Hepatocyte (in vitro differentiated cells): Measurements from ENCODE around the gene RAB28. TPM values are rescaled to one million over a fixed set of nuclear protein-coding genes. Genes with fewer than 3 reads are reported as not detected.

Experiments used
- DNase-seq: peaks from one replicate; pipeline ENCODE4 v3.0.0-alpha.2; 2016; ENCODE audit warnings: low spot score
- H2AFZ ChIP-seq: fragments of 200-600 bp; sonication (generic); 2 replicates; pipeline ENCODE4 v1.6.0; 2016; ENCODE audit warnings: antibody characterized with exemption, mild to moderate bottlenecking
- H3K27ac ChIP-seq: fragments of 200-600 bp; sonication (generic); 2 replicates; pipeline ENCODE4 v1.5.1; 2016; ENCODE audit warnings: mild to moderate bottlenecking
- H3K27me3 ChIP-seq: fragments of 200-600 bp; sonication (generic); 2 replicates; pipeline ENCODE4 v1.6.1; 2016
- H3K36me3 ChIP-seq: fragments of 200-600 bp; sonication (generic); replicated peaks from 2 replicates; pipeline ENCODE4 v1.5.1; 2016; ENCODE audit warnings: low read depth; ENCODE audit not compliant: insufficient read depth
- H3K4me1 ChIP-seq: fragments of 200-600 bp; sonication (generic); 2 replicates; pipeline ENCODE4 v1.5.1; 2016; ENCODE audit warnings: mild to moderate bottlenecking, moderate library complexity; ENCODE audit not compliant: insufficient read depth
- H3K4me2 ChIP-seq: fragments of 200-600 bp; sonication (generic); 2 replicates; pipeline ENCODE4 v1.6.0; 2016
- H3K4me3 ChIP-seq: fragments of 200-600 bp; sonication (generic); 2 replicates; pipeline ENCODE4 v1.5.1; 2016; ENCODE audit warnings: mild to moderate bottlenecking
- H3K79me2 ChIP-seq: fragments of 200-600 bp; sonication (generic); 2 replicates; pipeline ENCODE4 v1.6.0; 2017; ENCODE audit warnings: mild to moderate bottlenecking
- H3K9me2 ChIP-seq: fragments of 200-600 bp; sonication (generic); replicated peaks from 2 replicates; pipeline ENCODE4 v1.6.0; 2017; ENCODE audit warnings: mild to moderate bottlenecking; ENCODE audit not compliant: insufficient read depth
- H3K9me3 ChIP-seq: fragments of 200-600 bp; sonication (generic); 2 replicates; pipeline ENCODE4 v1.5.1; 2016; ENCODE audit warnings: low read depth, mild to moderate bottlenecking
- H4K20me1 ChIP-seq: fragments of 200-600 bp; sonication (generic); 2 replicates; pipeline ENCODE4 v1.6.0; 2016; ENCODE audit warnings: mild to moderate bottlenecking; ENCODE audit not compliant: insufficient read depth, poor library complexity, severe bottlenecking
- EZH2 ChIP-seq: fragments of 200-600 bp; sonication (generic); IDR thresholded peaks from 2 replicates; pipeline ENCODE4 v1.6.1; 2016; ENCODE audit warnings: antibody characterized with exemption, mild to moderate bottlenecking, borderline replicate concordance
- EZH2phosphoT487 ChIP-seq: fragments of 200-600 bp; sonication (generic); IDR thresholded peaks from one replicate; pipeline ENCODE4 v1.6.1; 2018; ENCODE audit warnings: antibody characterized with exemption, mild to moderate bottlenecking, low read depth, moderate library complexity; ENCODE audit not compliant: unreplicated experiment, severe bottlenecking
- WGBS: methylation state at CpG from one replicate; pipeline ENCODE4 v1.1.6; 2016; ENCODE audit warnings: low lambda C conversion rate; ENCODE audit errors: missing lambda C conversion rate; 5-methylcytosine and 5-hydroxymethylcytosine counted together
- polyA plus RNA-seq: library from polyadenylated mRNA; unstranded; fragments of >200 nt; fragmentation: Nextera tagmentation; extraction: Ambion mirVana; gene quantifications from 2 replicates; pipeline ENCODE4 v1.2.1, GENCODE V29; 2016
- total RNA-seq: library from RNA; depleted of rRNA; stranded (reverse); fragments of >200 nt; gene quantifications from 2 replicates; pipeline ENCODE4 v1.2.3, GENCODE V29; 2014
- TF ChIP-seq, protein P1 (sequence below): fragments of 200-600 bp; sonication (generic); IDR thresholded peaks from 2 replicates; pipeline ENCODE4 v1.5.1; 2016; ENCODE audit warnings: antibody characterized with exemption, mild to moderate bottlenecking; ENCODE audit not compliant: poor library complexity

RAB28 gene
- total and polyA plus RNA-seq, 2 experiments from 2014 or later: 14.5 to 26.1 TPM

DNA sequence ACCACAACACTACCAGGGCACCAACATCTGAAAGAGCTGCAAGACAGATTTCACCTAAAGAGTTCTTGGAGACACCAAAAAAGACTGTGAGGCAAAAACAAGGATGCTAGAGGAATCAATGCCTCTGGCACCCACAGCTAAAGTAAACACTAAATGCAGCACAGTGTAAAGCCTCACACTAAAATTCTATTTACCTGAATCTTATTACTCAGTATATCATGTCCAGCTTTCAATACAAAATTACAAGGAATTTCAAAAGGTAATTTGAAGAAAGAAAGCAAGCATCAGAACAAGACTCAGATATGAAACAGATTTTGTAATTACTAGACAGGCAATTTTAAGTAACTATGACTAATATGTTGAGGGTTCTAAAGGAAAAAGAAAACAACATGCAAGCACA, 19.6 kb downstream of the RAB28 start:
- Histone ChIP-seq H3K4me2 (no peak overlapping the region), H3K4me1 (no peaks in the 10 kb centered on the region), H2AFZ (no peak overlapping the region), H3K9me3 (no peaks in the 10 kb centered on the region), H3K36me3 (no peaks in the 10 kb centered on the region), H3K27me3 (no peaks in the 10 kb centered on the region), H3K9me2 (no peaks in the 10 kb centered on the region), H3K4me3 (no peak overlapping the region), H3K79me2 (peaks cover 40% of the 10 kb centered on the region), H3K27ac (no peak overlapping the region), H4K20me1 (no peaks in the 10 kb centered on the region)
- DNase-seq: no peak
- TF ChIP-seq, protein P1, sequence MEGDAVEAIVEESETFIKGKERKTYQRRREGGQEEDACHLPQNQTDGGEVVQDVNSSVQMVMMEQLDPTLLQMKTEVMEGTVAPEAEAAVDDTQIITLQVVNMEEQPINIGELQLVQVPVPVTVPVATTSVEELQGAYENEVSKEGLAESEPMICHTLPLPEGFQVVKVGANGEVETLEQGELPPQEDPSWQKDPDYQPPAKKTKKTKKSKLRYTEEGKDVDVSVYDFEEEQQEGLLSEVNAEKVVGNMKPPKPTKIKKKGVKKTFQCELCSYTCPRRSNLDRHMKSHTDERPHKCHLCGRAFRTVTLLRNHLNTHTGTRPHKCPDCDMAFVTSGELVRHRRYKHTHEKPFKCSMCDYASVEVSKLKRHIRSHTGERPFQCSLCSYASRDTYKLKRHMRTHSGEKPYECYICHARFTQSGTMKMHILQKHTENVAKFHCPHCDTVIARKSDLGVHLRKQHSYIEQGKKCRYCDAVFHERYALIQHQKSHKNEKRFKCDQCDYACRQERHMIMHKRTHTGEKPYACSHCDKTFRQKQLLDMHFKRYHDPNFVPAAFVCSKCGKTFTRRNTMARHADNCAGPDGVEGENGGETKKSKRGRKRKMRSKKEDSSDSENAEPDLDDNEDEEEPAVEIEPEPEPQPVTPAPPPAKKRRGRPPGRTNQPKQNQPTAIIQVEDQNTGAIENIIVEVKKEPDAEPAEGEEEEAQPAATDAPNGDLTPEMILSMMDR: no peak
- TF ChIP-seq EZH2 (no peak), EZH2phosphoT487 (no peak)

DNA sequence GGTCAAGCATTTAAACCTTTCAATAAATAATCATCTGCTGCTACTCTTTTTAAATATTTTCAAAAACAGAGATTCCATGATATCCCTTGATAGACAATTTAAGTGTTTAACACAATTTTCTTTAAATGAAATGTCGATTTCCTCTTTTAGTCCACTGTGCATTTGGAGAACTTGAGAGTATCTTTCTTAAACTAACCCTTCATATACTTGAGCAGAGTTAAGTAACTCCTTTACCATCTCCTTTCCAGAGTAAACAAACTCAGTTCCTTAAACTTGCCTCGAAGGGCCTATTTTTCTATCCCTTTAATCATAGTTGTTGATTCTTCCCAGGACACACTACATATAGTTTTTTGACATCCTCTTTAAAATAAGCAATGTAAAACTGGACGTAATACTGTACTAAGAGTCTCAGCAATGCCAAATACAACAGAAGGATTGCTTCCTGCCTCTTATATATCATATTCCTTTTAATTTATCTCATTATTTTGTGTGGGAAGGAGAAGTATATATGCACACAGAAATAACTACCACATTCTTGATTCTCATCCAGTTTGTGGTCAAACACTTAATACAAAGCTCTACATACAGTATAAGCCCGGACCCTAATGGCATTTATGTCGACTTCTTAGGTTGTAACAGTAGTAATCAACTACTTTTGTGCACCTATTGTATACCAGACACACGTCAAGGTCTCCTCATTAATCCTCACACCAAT, 22.8 kb downstream of the RAB28 start:
- 78% methylated on average over 6 of the region's 6 CpGs for whole genome bisulfite sequencing
- Histone ChIP-seq H3K9me3 (no peaks in the 10 kb centered on the region), H4K20me1 (no peaks in the 10 kb centered on the region), H3K27me3 (no peaks in the 10 kb centered on the region), H3K36me3 (no peaks in the 10 kb centered on the region), H3K4me2 (no peak overlapping the region), H3K79me2 (peaks cover 27% of the 10 kb centered on the region), H3K9me2 (no peaks in the 10 kb centered on the region), H3K4me3 (no peak overlapping the region), H3K4me1 (no peaks in the 10 kb centered on the region), H2AFZ (no peak overlapping the region), H3K27ac (no peak overlapping the region)
- DNase-seq: no peak
- TF ChIP-seq, protein P1: no peak
- TF ChIP-seq EZH2phosphoT487 (no peak), EZH2 (no peak)

DNA sequence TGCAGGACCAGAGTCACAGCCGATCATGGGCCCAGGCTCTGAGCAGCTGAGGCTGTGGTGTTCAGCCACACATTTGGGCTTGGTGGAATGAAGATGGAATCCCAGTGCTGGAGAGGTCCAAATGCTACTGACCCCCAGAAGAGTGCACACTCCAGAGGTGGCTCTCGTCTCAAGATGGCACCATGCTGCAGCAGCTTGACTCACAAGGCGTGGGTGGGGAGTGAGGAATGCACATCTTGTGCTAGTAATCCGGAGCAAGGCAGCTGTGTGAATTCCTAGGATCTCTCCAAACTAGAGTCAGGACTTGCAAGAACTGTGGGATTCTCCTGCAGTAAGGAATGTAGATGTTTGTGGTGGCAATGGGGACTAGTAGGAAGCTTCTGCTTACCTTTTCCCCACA, 28.7 kb downstream of the RAB28 start:
- Histone ChIP-seq H2AFZ (no peak overlapping the region), H3K9me2 (no peaks in the 10 kb centered on the region), H3K4me1 (no peaks in the 10 kb centered on the region), H3K27ac (no peak overlapping the region), H3K4me2 (no peak overlapping the region), H3K27me3 (no peaks in the 10 kb centered on the region), H3K79me2 (no peaks in the 10 kb centered on the region), H3K4me3 (no peak overlapping the region), H3K9me3 (no peaks in the 10 kb centered on the region), H3K36me3 (no peaks in the 10 kb centered on the region), H4K20me1 (no peaks in the 10 kb centered on the region)
- TF ChIP-seq, protein P1: no peak
- TF ChIP-seq EZH2phosphoT487: no peak
- TF ChIP-seq EZH2: no peak
- DNase-seq: no peak
- 94% methylated on average over 4 of the region's 4 CpGs for WGBS
